ENCODE measurements around the gene PAM. TPM values are rescaled to one million over a fixed set of nuclear protein-coding genes. Genes with fewer than 3 reads are reported as not detected.

Gene PAM
- total RNA-seq, result 241 and 301 TPM in 2 replicates

DNA sequence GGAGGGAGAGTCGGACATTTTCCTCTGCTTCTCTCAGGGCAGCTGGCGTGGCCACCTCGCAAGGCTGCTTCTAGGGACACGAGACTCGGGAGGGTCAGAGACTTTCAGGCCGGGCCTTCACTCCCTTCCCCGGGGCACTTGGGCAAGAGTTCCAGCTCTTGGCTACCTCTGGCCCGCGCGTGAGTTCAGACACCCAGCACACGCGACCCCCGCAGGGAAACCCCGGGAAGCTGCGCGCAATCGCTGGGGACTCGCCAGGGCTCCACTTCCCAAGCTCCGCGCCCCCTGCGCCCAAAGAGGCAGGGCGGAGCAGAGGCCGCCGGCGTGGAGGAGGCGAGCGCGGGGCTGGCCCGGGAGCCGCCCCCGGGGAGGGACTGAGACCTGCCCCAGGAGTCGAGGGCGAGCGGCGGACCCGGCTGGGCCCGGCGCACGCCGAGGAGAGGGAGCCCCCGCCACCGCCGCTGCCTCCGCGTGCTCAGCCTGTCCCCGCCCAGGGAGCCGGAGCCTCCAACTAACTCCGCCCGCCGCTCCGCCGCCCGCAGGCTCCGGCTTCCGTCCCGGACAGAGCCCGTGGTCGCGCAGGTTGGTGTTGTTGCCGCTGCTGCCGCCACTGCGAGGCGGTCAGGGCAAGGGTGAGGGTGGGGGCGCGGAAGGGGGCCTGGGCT lies at the start of gene PAM:
Gene PAM, plus strand, starts transcription at position 539 of the 665 bp plus-strand sequence. CDS start 110,891 bp downstream, outside the sequence.

Data from bronchial smooth muscle cell (primary cell).